ENCODE data around the gene PXDN.

The PXDN gene

DNA sequence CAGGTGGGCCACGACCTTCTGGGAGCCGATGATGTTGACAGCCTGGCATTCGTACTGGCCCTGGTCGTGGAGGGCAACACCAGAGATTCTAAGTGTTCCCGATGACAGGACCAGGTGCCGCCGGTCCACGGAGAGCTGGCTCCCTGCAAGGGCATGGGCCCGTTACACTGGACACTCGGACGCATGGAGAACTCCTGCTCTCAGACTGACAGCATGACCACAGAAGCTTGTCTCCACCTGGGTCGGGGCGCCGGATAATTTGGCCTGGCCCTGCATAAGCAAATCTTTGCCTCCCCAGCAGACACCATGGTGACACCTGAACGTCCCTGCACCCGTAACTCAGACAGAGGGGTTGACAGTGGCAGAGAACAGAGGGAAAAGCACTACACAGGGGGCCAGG, 80.7 kb downstream of the PXDN start:
- no peak for DNase-seq

DNA sequence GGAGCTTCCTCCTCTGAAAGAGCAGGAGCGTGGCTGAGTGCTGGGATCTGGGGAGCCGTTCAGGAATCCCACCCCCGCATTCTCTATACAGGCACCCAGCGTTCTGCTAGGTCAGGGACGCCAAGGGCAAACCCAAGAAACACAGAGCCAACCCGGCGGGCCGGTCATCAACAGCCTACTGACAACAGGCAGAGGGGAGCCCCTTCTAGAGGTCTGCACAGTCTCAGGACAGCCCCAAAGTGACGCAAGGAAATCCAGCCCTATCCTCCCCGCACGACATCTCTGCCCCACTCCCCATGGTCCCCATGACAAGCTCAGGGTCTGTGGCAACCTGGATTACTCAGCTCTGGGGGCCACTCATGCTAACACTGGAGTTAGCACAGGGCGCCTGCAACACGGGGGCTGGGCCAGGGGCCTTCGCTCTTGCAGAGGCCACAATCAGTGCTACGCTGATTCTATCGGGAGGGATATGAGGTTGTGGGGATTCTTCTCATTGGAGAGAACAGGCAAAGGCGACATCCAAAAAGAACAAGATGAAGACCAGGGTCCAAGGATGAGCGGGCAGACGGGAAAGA, 81.6 kb downstream of the PXDN start:
- DNase-seq, result no peak

DNA sequence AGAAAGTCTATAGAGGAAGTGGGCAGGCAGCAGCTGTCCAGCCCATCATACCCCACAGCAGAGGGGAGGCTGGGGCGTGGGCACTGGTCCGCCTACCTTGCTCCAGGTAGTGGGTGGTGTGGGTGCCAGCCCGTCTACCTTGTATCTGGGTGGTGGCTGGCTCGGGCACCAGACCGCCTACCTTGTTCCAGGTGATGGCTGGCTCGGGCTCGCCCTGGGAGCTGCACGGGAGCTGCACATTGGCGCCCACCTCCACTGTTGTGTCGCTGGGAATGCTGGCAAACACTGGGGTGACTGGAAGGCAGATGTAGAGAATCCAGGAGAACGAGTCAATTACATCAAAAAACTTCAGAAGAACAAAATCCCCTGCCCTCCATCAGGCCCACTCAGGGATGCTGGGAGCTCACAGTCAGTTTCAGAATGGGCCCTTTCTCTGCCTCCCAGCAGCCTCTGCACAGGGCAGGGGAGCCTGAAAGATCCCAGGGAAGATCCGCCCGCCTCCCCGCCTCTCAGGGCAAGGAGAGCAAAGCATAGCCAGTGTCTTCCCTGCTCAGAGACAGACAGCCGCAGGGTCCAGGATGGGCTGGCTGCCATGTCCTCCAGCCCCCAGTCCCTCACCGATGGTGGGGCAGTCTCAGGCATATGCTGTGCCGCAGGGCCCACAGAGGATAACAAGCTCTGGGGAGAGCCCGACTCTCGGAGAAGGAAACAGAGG, 82.3 kb downstream of the PXDN start:
- no peak for DNase-seq

DNA sequence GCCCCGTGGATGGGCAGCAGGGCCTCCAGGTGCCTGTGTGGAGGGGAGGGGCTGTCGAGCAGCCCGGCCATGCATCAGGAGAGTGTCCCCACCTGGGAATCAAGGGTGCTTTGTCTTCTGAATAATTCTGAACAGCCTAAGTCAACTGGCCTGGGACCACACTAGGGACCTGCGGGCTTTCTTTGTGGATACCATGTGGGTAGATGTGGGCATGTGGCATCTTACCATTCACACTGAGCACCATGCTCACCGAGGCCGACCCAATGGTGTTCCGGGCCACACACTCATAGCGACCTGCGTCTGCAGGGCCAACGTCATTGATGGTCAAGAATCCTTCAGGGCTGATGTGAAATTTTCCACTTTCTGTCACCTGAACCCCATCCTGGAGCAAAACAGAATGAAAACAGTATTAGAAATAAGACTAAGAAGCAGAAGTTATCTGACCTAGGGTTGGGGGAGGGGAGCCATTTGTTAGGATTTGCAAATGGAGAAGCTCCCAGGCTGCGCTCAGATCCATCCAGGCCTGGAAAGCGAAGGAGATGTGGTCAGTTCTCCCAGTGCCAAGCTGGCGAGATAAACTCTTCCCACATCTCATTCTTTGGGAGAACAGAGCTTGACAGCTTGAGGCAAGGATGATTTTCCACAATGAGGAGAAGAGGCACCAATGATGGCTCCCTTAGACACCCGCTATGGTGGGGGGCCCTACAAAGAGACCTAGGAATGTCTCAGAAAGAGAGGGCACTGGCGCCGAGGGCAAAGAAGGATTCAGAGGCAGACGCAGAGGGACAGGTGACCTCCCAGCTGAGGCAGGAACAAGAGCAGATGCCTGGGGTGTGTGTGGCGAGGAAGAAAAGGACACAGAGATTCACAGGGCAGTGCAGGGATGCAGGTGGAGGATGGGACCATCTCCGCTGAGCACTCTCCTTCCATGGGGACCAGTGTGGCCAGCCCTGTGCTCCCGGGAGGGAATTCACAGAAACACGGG, 83.4 kb downstream of the PXDN start:
- no peak for DNase-seq

DNA sequence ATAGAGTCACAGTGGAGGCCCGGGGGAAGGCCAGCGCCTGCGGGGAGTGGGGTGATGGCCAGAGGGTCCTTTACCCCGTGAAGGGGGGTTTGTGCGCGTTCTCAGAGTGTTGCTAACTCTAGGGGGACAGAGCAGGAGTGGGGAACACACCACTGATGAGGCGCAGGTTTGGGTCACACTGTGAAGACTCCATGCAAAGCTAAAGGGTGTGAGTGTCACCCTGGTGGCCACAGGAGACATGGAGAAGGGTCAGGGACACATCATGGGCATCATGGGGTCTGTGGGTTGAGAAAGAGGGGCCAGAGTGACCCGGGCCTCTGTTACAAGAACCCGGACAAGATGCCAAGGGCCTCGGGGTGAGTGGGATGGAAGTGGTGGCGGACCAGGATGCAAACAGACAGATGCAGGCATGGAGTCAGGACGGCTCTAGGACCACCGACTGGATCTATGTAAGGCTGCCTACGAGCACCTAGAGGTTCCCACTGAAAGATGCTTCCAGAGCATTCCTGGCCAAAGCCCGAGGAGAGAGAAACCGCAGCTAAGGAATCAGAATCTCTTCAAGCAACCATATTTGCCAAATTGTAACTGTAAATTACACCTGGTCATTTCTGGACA, 84.3 kb downstream of the PXDN start:
- DNase-seq, result no peak

DNA sequence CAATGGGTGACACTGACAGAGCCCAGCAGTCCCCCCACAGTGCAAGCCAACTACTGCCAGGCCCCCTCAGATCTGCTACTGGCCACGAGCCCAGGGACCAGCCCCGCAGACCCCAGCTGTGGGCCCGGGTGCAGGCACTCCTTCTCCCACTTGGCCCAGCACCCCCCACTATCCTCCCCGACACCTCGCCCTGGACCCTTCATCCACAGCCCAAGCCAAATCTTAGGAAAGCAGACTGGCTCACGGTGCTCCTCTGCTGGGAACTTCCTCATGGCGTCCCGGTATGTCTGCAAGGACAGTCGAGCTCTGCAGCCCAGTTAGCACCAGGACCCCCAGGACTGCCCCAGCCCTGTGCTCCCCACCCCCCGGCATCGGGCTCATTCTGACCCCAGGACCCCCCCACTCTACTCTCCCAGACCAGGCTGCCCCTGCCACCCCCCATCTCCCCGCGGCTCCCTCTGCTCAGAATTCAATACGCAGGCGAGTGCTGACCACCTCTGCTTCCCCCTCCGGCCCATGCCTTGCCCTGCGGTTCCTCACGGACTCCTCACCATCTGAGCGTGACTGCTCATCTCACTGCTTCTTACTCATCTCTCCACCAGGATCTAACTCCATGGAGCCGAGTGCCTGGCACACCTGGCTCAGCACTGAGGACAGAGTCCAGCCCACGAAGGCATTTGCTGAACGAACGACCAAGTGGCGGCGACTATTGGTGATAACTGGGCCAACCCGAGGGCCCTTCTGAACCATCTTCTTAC, 85.7 kb downstream of the PXDN start:
- DNase-seq, result no peak

DNA sequence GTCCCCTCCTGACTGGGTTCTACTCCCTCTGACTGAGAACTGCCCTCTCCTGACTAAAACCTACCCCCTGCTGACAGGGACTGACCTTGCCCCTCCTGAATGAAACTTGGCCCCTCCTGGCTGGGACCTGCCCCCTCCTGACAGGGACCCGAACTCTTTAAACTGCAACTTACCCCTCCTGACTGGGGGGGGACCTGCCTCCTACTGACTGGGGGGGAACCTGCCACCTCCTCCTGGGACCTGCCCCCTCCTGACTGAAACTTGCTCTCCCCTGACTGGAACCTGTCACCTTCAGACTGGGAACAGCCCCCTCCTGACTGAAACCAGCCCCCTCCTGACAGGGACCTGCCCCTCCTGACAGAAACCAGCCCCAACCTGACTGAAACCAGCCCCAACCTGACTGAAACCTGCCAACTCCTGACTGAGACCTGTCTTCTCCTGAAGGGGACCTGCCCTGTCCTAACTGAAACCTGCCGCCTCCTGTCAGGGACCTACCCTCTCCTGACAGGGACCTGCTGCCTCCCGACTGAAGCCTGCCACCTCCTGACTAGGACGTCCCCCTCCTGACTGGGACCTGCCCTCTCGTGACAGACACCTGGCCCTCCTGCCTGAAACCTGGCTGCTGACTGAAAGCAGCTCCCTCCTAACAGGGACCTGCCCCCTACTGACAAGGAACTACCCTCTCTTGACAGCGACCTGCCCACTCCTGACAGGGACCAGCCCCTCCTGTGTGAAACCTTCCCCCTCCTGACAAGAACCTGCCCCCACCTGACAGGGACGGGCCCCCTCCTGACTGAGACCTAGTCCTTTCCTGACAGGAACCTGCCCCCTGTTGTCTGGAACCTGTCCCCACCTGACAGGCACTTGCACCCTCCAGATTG, 87.1 kb downstream of the PXDN start:
- DNase-seq, result no peak

DNA sequence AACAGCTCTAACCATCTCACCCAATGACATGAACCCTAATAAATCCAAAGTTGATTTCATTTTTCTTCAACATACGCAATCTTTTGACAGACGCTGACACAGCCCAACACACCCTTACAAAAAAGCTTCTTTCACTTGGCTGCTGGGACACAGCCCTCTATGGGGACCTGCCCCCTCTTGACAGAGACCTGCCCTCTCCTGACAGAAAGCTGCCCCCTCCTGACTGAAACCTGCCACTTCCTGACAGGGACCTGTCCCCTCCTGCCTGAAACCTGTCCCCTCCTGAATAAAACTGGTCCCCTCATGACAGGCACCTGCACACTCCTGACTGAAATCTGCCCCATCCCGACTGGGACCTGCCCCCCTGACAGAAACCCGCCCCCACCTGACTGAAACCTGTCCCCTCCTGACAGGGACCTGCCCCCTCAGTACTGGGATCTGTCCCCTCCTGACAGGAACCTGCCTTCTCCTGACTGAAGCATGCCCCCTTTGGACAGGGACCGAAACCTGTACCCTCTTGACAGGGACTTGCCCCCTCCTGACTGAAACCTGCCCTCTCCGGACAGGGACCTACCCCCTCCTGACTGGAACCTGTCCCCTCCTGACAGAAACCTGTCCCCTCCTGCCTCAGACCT, 87.9 kb downstream of the PXDN start:
- no peak for DNase-seq

DNA sequence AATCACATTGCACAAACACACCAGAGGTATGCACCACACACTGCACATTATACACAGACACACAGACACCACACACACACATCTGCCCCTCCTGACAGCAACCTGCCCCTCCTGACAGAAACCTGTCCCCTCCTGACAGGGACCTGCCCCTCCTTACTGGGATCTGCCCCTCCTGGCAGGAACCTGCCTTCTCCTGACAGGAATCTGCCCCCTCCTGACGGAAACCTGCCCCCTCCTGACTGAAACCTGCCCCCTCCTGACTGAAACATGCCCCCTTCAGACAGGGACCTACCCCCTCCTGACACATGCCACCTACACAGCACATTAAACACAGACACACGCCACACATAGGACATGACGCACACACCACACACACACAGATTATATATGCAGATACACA, 88.9 kb downstream of the PXDN start:
- DNase-seq, result no peak

DNA sequence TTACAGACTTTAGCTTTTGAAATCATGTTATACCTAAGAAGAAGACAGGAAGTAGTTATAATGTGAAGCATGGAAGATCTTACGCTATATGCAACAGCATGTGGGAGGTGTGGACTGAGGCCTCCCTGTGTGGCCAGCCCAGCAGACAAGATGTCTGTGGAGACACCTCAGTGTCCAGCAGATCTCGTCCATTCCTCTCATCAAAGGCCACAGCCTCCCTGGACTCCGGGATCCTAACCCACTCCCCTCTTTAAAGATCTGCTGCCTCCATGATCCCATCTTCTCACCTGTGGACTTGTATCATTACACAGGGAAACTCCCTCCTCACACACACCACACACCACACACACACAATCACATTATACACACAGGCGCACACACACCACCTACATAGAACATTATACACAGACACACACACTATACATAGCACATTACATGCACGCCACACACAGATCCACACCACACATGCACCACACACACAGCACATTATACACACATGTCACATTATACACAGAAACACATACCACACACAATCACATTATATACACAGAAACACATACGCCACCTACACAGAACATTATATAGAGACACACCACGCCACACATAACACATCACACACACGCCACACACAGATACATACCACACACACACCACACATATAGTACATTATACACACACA, 89.5 kb downstream of the PXDN start:
- DNase-seq, result no peak

DNA sequence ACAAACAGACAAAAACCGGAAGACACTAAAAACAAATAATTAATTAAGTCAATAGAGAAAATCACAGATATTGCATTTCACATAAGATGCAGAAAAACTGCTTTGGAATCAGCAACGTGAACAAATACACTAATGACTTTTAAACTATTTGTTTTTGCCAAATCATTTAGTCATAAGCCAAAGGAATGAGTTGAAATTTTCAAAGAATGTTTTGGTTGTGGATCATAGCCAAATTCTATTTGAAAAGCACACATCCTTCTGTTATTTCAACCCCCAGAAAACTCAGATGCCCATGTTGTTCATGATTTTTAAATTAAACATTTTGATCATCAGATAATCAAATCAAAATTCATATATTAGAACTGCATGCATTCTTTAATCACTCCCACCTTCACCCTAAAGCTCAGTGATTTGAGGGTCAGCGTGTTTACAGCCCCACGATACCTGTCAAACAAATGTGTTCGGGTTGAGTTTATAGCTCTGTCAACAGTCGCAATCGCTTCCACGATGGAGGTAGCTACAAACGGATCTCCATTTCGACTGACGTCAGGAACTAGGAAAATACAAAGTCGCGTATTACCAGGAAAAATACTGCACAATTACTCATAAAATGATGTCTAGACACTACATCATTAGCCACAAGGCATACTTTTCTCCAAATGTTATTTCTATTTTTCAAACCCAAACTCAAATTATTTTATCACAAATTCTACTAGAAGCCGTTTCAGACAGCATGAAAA, 90.2 kb downstream of the PXDN start:
- no peak for DNase-seq

DNA sequence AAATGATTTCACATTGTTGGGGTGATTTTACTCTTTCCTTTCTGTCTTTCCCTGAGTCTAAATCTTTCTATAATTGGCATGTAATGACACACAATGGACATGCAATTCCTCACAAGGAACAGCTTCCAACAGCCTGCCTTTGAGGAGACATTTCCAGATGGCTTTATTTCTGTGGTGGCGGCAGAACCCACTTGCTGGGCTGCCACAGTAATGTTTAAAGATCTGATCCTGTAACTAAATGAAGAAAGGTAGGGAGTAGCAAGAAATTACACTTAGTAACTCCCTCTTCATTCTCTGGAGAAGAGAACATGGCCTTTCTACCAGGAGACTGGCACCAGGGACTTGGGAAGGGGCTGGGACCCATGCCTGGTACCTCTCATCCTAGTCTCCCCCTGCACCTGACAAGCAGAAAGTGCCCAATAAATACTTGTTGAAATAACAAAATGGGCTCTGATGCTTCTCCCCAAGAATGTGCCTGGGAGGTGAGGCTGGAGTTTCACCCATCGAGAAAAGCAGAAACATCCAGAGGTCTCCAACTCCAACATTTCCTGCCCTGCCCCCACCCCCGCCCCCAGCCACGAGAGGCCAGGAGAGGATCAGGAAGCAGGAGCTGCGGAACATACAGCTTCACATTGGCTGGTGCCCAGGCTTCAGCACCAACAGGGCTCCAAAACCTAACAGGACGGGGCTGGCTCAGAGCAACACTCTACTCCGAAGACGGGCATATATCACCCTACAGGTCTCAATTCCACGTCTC, 92.1 kb downstream of the PXDN start:
- no peak for DNase-seq

DNA sequence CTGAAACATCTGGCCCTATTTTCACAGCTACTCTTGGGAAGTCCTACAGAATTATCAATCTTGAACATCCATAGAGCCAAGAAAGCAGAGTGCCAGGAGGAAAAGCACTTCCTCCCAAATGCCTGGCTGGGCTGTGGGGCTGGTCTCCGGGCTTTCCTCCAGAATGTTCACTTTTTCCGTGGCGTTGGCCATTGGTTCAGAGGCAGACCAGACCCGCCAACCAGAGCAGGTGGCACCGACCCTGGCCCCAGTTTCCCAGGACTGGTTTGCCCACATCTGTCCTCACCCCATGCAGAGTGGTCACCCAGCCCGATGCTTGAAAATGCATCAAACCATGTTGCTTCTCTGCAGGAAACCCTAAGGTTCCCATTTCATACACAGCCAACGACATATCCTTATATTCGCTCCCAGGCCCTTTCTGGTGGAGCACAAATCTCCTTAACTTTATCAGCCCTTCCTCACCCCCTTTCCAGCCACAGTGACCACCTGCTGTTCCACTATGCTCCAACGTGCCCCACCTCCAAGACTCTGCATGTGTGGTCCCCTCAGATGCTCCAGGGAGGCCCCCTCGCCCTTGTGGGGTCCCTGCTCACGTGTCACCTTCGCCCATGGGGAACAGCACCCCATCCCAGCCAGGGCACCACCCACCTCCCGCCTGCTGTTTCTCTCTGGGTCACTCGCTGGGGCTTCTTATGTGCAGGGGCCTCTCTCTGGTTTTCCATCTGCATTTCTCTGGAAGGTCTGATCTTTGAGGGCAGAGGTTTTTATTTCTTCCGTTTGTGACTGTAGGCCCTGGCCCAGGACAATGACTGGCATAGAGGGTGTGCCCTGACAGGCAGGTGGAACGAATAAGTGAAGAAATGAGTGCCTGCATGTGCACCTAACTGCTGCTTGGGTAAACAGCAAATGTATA, 92.9 kb downstream of the PXDN start:
- no peak for DNase-seq

DNA sequence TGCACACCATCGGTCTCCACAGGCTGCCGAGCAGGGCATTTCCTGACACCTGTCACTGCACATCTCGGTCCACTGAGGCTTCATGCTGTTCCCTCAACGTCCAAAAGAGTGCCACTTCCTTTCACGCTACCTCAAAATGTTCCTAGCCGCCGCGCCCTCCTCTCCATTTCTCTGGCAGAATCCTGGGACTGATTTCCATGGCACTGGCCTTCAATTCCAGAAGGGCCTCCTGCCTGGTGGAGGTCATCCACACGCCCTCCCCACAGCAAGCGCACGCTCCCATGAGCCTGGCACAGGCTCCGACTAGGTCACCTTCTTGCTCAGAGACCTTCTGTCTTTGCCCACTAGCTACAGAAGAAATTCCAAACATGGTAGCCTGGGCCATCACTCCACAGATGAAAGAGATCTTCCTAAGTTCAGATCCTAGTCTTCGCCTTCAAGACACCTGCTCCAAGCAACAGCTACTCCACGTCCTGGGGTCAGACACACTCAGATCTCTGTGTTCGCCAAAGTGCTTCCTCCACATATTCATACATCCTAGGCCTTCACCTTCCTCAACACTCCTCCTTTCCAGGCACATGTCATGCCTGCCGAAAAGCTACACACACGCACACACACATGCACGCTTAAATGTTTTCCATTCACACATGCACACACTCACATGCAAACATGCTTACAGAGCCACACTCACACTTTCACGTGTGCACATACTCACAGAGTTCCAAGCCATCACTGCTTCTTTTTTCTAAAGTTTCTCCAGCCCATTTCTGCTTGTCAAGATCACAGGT, 94.0 kb downstream of the PXDN start:
- DNase-seq, result no peak

DNA sequence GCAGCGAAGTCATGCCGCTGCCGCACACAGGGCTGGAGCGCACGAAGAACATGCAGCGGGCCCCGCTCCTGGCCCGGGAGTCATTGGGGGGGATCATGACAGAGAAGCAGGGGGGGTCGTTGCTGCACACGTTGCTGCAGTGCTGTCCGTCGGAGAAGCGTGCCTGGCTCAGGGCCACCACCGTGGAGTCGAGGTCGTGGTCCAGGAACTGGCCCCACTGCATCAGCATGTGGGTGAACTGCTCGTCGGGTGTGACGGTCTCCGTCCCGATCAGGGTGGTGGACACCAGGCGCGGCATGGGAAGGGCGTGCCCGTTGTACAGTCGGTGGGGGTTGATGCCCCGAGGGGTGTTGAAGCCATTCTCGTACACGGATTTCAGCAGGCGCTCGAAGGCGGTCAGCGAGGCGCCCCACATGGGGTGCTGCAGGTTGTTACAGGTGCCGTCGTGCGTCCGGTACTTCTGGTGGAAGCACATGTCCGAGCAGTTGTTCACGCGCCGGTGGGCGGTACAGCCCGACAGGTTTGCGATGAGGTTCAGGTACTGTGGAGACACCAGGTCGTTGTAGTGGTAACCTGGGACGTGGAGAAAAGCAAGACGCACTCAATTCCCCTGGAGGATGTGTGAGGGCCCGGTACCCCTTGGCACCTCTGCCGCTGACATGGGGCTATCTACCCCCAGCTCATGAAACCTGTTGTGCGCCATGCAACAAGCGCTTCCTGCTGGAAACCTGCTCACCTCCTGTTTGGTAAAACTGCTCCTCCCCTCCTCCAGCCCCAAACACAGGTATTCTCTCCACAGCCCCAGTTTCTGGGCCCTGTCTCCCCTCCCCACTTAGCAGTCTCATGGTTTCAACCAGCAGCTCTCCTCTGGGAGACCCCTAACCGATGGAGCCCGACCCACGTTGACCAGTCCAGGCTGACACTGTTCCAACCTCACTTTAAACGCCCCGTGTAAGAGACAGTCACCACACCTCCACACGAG, 94.9 kb downstream of the PXDN start:
- no peak for DNase-seq
